Right hindlimb (tissue), 1 donor: ENCODE measurements around the gene PARVA.

Experiments used
- DNase-seq: peaks from one replicate; pipeline ENCODE4 v3.0.0-alpha.2; 2018

The PARVA gene

DNA sequence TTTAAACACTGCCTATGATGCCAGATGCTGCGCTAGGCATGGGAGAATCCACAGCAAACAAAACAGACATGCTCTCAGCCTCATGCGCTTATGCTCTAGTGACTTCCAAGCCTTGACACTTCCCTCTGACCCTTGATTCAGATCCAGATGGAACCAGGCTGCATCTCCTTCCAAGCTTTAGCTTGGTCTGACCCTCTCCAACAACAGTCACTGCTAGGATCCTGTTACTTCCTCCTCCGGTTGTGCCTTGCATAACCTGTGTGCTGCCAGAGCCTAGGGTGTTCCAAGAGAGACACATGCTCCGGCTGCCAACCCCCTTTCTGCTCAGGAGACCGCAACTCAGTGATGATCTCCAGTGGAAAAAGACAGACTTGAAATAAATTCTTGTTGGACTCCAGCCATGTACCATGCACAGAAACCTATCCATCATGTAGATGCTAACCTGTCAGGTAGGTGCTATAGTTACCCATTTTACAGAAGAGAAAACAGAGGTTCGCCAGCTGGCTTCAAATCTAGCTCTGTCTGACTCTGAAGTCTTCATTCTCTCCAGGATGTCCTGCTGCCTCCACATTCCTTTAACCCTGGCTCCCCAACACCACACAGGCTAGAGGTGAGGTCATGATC is 160.5 kb downstream of the PARVA start:
- DNase-seq: no peak

DNA sequence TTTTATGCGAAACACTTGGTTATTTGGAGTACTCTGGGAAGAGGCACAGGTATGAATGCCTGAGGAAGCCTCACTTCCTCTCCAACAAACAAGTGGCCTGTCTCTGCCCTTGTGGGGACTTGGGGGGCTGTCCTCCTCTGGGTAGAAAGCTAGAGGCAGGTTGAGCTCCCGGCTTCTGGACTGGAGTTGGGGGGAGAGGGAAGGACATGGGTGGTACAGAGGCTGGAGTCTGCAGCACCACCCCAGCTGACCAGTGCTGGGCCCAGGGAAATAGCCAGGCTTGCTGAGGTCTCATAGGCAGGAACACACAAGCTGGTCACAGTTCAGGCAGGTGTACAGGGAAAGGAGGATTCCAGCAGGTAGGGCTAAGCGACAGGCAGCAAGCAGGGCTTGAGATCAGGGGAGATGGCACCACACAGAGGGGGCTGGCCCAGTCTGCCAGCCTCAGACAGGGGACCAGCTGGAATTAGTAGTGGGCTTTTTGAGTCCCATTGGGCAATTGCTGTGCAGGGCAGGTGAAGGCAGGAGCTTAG is 161.6 kb downstream of the PARVA start:
- no peak for DNase-seq

DNA sequence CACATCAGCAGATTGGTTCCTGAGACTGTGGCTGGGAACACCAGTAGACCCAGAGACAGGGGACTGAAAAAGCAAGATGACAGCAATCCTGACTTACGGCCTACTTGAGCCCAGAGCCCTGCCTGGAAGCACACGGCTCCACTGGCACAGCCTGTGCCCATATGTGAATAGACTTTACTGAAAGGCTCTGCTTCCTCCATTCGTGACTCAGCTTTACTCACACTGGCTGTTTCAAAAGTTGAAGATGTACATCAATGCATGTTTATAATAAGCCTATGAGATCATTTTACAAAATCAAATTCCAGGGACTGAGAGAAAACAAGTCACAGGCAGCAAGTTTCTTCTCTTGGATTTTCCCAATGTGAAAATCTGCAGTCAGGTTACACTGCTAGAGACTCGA is 162.2 kb downstream of the PARVA start:
- DNase-seq: no peak

DNA sequence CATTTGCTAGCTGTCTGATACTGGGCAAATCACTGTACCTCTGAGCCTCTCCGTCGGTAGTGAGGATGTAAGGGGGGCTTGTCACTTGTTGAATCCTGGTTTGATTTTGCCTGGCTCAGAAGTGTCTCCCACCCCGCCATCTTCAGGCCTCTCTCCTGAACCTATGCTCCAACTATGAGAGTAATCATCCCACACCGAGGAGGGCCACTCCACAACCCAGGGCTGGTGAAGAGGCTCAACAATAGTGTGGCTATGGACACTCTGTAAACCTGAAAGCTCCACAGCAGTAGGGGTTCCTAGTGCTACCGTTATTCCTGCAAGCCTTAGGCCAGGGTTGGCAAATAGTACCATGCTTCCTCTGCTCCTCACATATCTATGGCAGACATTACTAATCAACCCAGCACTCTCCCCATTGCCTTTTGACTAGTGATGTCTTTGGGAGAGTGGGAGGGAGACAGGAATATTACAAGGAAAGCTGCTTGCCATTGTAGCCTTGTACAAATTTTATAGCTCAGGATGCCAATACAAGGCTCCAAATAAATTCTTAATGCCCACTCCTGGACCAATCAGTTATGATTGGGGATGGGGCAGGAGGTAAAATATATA is 162.8 kb downstream of the PARVA start:
- DNase-seq: no peak

DNA sequence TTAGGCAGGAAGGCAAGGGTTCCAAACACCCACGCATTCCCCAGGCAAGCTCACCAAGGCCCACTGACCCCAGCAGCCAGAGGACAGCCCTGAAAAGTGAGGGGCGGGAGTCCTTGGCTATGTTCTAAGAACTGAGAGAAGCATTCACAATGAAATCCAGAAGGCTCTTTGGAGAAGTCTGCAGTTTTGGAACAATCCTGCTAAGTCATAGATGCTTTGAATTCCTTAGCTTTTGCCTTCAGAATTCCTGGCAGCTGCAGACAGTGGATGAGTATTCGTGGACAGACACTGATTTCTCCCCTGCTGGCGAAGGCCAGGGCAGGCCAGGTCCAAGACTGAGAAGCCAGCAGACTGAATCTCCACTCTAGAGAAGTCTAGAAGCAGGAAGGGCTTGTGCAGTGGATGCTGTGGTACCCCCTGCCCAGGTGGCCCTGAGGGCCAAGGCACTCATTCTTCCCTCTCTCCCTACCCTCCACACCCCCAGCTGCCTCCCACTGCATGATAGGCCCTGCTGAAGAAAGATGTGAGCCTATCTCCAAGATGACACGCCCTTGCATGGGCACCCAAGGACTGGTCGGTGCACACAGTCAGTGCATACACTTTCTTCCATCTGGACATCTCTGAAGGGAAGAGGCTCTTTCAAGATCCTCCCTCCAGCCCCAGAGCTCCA is 163.7 kb downstream of the PARVA start:
- DNase-seq: peak; percentile 66

DNA sequence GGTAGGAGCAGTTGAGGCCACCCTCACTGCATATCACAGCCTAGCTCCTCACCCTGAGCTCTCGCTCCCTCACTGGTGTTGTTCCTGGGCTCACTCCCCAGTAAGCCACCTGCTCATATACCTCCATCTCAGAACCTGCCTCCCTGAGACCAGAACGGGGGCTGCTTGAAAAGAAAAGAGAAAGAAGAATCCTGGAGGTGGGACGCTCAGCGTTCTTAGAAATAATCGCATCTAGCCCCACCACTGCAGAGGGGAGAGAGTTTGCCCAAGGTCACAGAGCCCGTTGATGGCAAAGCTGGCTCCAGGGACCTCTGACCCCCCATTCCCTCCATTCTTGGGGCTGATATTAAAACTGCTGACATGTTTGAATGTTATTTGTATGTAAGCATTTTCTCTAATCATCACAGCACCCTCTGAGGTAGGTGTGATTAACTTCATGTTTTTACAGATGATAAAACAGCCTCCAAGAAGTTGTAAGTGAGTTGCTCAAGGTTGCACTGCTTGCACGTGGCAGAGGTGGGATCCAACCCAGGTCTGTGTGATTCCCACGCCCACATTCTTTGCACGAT is 164.3 kb downstream of the PARVA start:
- no peak for DNase-seq

DNA sequence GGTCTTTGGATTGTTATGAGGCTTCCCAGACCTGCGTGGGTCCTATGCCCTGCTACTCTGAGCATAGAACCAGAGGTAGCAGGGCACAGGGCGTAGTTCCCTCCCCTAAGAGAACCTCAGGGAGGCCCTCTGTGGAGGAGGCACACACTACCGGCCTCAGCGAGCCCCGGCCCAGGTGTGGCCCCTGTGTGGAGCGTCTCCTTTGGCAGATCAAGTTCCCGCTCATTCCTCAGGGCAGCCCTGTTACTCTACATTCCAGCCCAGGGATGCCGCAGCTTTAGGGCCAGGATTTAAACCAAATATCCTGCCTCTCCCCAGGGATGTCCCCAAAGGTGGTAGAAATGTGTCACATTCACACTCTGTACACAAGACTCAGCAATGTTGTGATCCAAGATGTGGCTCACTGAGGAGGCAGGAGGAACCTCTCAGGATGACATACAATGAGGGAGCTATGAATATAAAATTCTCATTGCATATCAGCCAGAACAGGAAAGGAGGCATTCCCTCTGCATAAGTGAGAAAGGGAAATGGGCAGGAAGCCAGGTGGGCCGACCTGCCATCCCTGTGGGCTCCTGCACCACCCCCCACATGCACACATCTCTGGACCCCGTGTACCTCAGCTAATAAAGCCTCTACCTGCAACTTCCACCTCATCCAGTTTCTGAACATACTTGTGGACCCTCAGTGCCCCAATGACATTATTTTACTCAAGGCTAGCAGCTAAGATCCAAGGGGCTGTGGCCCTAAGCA is 165.0 kb downstream of the PARVA start:
- no peak for DNase-seq

DNA sequence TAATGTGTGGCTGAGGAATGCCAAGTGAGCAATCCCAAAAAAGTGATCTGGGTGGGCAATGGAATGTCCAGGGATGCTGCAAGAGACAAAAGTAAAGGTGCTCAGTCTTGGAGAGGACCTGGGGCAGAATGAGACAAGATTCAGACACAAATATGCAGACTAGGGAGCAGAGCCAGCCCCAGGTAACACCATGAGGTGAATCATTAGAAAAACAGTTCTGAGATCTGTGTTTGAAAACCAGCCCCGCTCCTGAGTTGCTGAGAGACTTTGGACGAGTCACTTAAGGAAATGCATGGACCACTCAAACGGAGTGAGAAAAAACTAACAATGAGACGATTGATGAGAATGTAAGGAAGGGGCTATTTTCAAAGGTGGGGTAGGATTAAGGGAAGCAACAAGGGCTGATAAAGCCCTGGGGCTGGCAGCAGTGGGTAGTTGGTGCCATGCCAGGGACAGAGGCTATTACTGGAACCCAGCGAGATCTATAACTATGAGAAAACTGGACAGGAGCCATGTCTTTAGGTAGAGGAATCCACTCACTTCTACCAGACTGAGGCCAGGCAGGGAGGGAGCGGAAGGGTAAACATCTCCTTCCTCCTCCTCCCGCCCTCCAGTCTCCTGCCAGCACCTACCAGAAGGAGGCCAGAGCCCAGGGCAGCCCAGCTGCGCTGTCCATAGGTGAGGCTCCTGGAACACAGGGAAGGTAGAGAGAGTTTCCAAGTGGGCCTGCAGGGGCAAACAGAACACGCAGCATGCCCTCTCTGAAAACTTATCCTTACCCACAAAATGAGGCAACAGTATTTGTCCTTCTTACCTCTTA is 166.4 kb downstream of the PARVA start:
- no peak for DNase-seq

DNA sequence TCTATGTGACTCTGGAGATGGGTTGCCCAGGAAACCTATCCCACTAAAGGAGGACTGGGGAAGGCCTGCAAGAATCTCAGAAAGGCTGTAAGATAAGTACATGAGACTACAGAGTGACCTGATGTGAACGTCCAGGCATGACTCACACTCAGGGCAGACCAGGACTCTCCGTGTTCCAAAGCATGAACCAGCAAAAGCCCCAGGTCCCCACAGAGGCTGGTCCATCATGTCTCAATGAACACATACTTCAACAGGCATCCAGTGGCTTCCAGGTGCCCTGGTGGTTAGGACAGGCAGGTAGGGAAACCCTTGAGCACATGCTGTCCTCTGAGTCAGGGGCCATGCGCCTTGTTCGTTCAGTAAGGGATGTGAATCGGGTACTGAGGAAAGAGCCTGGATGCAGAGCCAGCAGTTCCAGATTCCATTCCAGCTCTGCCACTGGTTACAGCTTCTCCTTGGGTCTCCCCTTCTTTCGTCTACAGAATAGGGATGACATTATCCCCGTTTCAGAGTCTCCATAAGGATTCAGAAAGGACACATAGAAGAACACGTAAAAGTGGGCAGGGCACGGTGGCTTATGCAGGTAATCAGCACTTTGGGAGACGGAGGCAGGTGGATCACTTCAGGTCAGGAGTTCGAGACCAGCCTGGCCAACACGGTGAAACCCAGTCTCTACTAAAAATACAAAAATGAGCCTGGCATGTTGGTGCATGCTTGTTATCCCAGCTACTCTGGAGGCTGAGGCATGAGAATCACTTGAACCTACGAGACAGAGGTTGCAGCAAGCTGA is 167.8 kb downstream of the PARVA start:
- DNase-seq: no peak

DNA sequence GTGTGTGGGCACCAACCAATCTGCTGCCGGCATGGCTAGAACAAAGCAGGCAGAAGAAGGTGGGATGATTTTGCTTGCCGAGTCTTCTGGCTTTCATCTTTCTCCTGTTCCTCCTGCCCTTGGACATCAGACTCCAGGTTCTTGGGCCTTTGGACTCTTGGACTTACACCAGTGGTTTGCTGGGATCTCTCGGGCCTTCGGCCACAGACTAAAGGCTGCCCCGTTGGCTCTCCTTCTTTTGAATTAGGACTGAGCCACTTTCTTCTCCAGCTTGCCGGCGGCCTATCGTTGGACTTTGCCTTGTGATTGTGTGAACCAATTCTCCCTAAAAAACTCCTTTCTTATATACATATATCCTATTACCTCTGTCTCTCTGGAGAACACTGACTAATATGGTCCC is 168.8 kb downstream of the PARVA start:
- DNase-seq: no peak

DNA sequence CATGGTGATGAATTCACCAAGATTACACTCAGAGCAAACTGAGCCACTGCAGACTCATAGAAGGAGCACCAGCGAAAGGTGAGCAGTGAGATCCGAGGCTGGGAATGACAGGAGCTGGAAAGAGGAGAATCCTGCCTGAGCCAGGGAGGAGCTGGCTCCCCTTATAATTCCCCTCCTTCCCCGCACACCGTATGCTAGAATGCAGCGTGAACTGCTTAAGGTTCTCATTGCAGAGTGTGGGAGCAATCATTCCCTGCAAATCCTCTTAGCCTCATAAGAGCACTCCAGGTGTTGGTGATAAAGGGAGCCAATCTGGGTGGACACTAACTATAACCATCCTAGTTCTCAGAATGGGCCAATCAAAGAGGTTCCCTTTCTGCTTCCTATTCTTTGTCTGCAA is 169.3 kb downstream of the PARVA start:
- no peak for DNase-seq

DNA sequence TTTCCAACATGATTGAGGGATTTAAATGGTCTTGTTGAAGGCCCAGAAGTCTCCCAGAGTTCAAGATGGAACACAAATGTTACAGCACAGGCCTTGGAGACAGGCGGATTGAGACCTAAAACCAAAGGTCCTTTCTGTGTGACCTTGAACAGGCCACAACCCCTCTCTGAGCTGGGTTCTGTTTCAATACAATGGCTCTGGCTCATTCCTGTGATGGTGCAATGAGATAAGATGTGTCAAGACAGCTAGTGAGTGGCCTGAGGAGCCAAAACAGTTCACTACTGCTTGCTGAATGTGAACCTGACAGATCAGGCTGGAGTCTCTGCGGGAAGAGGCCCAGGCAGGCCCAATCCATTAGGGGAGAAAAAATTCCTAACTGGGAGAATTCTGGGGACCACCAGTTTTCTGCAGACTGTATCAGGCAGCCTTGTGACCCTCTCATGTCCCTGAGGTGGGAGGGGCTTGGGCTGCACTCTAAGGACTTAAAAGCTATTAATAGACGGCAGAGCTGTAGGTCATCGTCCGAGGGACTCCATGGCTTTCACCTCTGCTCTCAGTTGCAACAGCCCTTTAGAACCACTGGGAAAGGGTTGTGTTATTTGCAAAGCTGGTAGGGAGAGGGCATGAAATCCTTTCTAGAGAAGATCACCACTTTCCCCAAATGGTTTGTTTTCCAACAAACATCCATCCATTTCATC is 170.7 kb downstream of the PARVA start:
- DNase-seq: no peak

DNA sequence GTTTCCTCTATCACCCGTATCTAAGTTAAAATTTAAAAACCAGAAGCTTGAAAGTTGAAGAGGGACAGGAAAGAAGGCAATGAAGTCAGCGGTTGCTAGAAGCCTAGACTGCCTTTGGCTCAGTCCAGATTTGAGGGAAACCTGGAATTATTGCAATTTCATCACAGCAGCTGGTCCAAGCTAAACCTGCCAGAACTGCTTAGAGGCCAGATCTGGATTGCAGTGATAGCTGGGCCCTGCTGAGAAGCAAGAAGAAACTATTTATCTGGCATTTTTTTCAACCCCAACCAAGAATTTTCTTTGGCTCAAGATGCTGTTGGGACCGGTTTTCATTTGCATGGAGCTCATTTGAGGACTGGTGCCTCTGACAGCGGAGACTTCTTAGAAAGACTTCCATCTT is 175.3 kb downstream of the PARVA start:
- peak; percentile 81 for DNase-seq

DNA sequence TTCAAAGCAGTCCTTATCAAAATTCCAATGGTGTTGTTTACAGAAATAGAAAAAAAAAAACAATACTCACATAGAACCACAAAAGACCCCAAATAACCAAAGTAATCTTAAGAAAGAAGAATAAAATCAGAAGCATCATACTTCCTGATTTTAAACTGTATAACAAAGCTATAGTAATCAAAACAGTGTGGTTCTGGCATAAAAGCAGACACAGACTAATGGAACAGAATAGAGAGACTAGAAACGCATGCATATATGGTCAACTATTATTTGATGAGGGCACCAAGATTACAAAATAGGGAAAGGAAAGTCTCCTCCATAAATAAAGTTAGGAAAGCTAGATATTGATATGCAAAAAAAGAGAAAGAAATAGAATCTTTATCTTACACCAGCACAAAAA is 176.8 kb downstream of the PARVA start:
- no peak for DNase-seq

DNA sequence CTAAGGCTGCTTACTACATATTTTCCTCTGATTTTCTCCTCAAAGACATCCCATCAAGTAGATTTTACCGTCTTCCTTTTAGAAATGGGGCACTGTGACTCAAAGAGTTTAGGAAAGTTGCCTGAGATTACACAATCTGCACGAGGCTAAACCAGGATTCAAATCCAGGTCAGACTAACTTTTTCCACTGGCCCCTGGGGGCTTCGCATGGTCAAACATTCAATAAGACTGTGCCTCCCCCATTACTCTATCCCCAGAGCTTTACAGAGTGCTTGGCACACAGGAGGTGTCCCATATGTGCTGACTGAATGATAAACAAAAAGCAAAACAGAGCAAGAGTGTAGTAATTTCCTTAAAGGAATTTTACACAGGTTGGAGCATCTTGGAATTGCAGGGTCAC is 178.8 kb downstream of the PARVA start:
- DNase-seq: no peak

DNA sequence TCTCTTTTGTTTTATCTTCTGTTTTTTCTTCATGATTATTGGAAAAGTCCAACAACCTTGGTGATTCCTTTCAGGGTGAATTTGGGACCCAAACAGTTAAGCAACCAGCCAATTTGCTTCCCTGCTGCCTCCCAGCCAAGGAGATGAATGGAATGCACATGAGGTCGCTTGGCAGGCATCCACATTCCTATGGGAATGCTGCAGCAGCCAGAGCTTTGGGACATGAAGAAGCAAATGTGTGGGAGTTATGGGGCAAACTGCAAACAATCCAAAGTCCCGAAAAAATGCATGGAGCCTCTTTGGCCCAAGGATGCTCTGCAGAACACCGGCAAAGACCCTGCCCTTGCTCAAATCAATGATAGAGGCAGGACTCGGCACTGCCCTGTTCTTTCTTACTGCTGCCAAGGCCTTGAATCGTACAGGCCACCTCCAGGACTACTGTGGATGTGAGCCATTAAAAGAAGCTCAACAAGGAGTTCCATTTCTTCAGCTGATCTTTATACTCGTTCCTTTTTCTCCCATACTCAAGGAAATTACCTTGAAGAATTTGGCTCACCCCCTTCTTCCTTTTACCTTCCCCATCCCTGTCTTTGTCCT is 179.5 kb downstream of the PARVA start:
- DNase-seq: peak; percentile 89

DNA sequence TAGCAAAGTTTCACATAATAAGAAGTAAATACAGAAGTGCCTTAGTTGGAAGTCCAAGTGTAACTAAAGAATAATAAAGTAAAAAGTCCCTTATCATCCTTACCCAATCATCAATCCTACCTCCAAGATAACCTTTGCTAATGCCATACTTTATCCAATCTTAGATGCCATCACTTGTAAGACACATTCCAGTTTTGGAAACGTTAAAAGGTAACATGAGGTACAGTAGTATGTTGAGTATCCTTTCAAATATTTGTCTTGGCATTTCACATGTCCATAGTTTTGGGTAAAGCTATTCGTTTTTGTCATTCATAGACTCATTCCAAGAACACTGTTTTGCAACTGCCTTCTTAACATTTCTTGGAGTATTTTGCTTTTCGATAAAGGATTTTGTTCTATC is 181.6 kb downstream of the PARVA start:
- DNase-seq: no peak

DNA sequence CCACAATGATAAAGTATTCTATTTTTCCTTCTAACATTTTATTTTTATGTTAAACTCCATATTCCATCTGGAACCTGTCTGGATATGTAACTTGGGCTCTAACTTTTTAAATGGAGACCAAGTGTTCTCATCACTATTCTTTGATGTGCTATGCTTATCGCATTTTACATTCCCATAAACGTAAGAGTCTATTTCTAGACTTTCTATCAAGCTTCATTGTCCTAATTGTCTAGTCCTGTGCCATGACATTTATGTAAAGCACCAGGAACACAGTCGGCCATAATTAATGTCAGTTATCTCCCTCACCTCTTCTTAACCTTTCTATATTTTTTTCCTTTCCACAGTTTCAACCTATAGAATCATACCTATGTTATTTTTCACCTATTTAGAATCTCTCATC is 183.0 kb downstream of the PARVA start:
- no peak for DNase-seq

DNA sequence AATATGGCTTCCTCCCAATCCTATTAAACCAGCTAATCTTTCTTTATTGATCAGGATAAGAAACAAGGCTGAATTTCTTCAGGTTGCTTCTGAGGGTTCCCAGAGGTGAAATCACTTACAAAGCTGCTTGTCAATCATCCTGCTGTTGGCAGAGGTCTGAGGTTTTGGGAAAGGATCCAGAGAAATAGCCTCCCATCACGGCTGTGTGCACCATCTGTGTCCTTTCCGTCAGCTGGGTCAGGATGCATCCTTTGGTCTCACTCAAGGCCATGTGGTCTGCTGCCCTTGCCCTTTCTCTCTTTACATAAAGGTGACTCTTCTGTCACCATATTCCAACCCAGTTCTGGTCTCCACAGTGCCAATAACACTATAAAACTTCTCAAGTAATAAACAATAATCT is 183.5 kb downstream of the PARVA start:
- no peak for DNase-seq

DNA sequence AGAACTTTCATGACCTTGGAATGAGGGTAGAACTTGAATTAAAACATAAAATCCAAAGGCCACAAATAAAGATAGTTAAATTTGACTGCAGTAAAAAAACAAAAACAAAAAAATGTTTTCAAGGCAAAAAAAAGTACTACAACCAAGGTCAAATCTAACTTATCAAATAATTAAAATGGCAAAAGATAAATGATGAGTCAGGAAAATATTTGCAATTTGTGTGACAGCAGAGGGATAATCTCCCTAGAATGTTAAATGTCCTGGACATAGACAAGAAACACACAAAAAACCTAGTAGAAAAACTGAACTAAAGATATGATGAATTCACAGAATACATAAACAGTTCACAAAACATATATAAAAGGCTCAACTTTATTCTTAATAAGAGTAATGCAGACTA is 186.6 kb downstream of the PARVA start:
- DNase-seq: no peak
